DND-41 (cell line): ENCODE measurements around the gene OLAH.

Experiments used
- ATAC-seq: fragments of 200-7000 bp; cut with Tn5 transposase; 3 replicates; pipeline ENCODE4 v1.9.1; 2021; ENCODE audit warnings: low read depth; ENCODE audit not compliant: insufficient read depth
- DNase-seq: peaks from one replicate; pipeline ENCODE4 v3.0.0-alpha.2; 2020
- H2AFZ ChIP-seq: 2 replicates; pipeline ENCODE4 v1.6.0; 2012; ENCODE audit warnings: low read depth, low read length
- H3K27ac ChIP-seq: 2 replicates; pipeline ENCODE4 v1.5.1; 2012; ENCODE audit warnings: low read length, inconsistent platforms
- H3K27me3 ChIP-seq: fragments of 200-600 bp; sonication (generic); 2 replicates; pipeline ENCODE4 v1.6.0; 2012; ENCODE audit warnings: low read length, mild to moderate bottlenecking, inconsistent platforms; ENCODE audit not compliant: insufficient read depth, poor library complexity
- H3K36me3 ChIP-seq: 2 replicates; pipeline ENCODE4 v1.5.1; 2012; ENCODE audit warnings: low read length, inconsistent platforms; ENCODE audit not compliant: insufficient read depth
- H3K4me1 ChIP-seq: 2 replicates; pipeline ENCODE4 v1.5.1; 2012; ENCODE audit warnings: mild to moderate bottlenecking, low read length; ENCODE audit not compliant: insufficient read depth
- H3K4me2 ChIP-seq: 2 replicates; pipeline ENCODE4 v1.6.0; 2012; ENCODE audit warnings: mild to moderate bottlenecking, moderate library complexity, low read length, inconsistent platforms; ENCODE audit not compliant: insufficient read depth
- H3K4me3 ChIP-seq, 2 experiments: fragments of 200-600 bp in 1 of 2; shearing (Covaris generic) in 1 of 2; 2 replicates each; pipeline ENCODE4 v1.5.1; 2012 to 2016; ENCODE audit warnings: inconsistent platforms in 2 of 2, low read length in 2 of 2, mild to moderate bottlenecking in 2 of 2, low read depth in 1 of 2, moderate library complexity in 1 of 2
- H3K79me2 ChIP-seq: 2 replicates; pipeline ENCODE4 v1.6.0; 2012; ENCODE audit warnings: low read length, inconsistent platforms; ENCODE audit not compliant: insufficient read depth
- H3K9ac ChIP-seq: 2 replicates; pipeline ENCODE4 v1.6.0; 2012; ENCODE audit warnings: low read depth, mild to moderate bottlenecking, inconsistent platforms, low read length, moderate library complexity
- H3K9me3 ChIP-seq: 2 replicates; pipeline ENCODE4 v1.5.1; 2012; ENCODE audit warnings: low read length, moderate library complexity, mild to moderate bottlenecking, inconsistent platforms; ENCODE audit not compliant: insufficient read depth, severe bottlenecking
- H4K20me1 ChIP-seq: 2 replicates; pipeline ENCODE4 v1.6.0; 2012; ENCODE audit warnings: low read length; ENCODE audit not compliant: insufficient read depth
- EZH2 ChIP-seq: IDR thresholded peaks from 3 replicates; pipeline ENCODE4 v1.6.1; 2012; ENCODE audit warnings: borderline replicate concordance, low read depth, mild to moderate bottlenecking, moderate library complexity, low read length, inconsistent platforms; ENCODE audit not compliant: severe bottlenecking
- TF ChIP-seq, protein P1 (sequence below): IDR thresholded peaks from 2 replicates; pipeline ENCODE4 v1.5.1; 2012; ENCODE audit warnings: borderline replicate concordance, low read length, moderate library complexity, mild to moderate bottlenecking; ENCODE audit not compliant: poor library complexity, severe bottlenecking; ENCODE audit errors: extremely low read depth

OLAH gene

DNA sequence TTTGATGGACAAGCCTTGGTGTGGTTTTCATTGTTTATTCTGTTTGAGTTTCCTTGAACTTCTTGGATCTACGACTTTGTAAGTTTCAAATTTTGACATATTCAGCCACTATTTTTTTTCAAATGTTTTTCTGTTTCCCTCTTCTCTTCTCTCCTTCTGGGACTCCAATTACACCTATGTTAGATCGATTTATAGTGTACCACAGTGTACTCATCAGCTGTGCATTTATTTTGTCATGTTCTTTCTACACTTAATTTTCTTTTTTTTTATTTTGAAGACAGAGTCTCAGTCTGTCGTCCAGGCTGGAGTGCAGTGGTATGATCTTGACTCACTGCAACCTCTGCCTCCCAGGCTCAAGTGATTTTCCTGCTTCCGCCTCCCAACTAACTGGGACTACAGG is 16.2 kb downstream of the OLAH start:
- no peaks in the 10 kb centered on the region for H3K36me3 ChIP-seq
- no peak overlapping the region for H3K27ac ChIP-seq
- H2AFZ ChIP-seq: no peak overlapping the region
- TF ChIP-seq, protein P1, sequence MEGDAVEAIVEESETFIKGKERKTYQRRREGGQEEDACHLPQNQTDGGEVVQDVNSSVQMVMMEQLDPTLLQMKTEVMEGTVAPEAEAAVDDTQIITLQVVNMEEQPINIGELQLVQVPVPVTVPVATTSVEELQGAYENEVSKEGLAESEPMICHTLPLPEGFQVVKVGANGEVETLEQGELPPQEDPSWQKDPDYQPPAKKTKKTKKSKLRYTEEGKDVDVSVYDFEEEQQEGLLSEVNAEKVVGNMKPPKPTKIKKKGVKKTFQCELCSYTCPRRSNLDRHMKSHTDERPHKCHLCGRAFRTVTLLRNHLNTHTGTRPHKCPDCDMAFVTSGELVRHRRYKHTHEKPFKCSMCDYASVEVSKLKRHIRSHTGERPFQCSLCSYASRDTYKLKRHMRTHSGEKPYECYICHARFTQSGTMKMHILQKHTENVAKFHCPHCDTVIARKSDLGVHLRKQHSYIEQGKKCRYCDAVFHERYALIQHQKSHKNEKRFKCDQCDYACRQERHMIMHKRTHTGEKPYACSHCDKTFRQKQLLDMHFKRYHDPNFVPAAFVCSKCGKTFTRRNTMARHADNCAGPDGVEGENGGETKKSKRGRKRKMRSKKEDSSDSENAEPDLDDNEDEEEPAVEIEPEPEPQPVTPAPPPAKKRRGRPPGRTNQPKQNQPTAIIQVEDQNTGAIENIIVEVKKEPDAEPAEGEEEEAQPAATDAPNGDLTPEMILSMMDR: no peak
- no peak for TF ChIP-seq EZH2
- no peaks in the 10 kb centered on the region for H3K27me3 ChIP-seq
- H3K9me3 ChIP-seq: peaks cover 5% of the 10 kb centered on the region
- no peaks in the 10 kb centered on the region for H4K20me1 ChIP-seq
- no peak overlapping the region for H3K4me3 ChIP-seq
- no peak for ATAC-seq
- no peak overlapping the region for H3K9ac ChIP-seq
- no peaks in the 10 kb centered on the region for H3K79me2 ChIP-seq
- H3K4me2 ChIP-seq: no peak overlapping the region
- no peaks in the 10 kb centered on the region for H3K4me1 ChIP-seq
- DNase-seq: no peak

DNA sequence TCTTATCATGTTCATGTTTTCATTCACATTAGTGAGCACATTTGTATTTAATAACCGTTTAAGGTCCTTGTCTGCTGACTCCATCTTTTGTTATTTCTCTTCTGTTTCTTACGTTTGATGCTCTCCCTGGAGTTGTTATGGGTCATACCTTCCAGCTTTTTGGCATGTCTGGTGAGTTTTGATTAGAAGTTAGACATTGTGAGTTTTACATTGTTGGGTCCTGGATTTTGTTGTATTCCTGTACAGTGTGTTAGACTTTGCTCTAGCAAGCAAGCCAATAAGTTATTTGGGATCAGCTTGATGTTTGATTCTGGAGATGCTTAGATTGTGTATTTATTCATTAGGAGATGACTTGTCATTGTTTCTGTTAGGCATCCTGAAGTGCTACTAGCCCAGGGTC is 16.9 kb downstream of the OLAH start:
- Histone ChIP-seq H3K27me3 (no peaks in the 10 kb centered on the region), H4K20me1 (no peaks in the 10 kb centered on the region), H3K4me3 (no peak overlapping the region), H3K4me1 (no peaks in the 10 kb centered on the region), H3K36me3 (no peaks in the 10 kb centered on the region), H2AFZ (no peak overlapping the region), H3K79me2 (no peaks in the 10 kb centered on the region), H3K27ac (no peak overlapping the region), H3K4me2 (no peak overlapping the region), H3K9ac (no peak overlapping the region), H3K9me3 (peaks cover 10% of the 10 kb centered on the region)
- TF ChIP-seq EZH2: no peak
- TF ChIP-seq, protein P1: no peak
- ATAC-seq (no peak), DNase-seq (no peak)

DNA sequence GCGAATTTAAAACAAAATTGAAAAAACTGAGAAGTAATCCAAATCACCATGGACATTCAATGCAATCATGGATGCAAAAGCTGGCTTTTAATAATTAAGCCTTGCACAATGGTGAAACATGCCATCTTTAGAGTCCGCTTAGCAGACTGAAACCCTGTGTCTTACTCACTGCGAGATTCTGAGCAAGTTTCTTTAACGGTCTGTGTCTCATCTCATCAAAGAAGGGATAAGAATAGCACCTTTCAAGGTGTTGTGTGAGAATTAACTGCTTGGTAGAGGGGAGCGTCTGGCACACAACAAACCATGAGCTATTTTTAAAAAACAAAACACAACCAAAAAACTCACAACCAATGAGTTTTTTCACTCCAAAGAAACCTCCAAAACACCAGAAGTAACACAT is 23.4 kb downstream of the OLAH start:
- H3K4me2 ChIP-seq: no peak overlapping the region
- H3K4me1 ChIP-seq: no peaks in the 10 kb centered on the region
- TF ChIP-seq, protein P1: no peak
- no peak for TF ChIP-seq EZH2
- H3K9ac ChIP-seq: no peak overlapping the region
- no peak overlapping the region for H3K27ac ChIP-seq
- H3K9me3 ChIP-seq: peaks cover 5% of the 10 kb centered on the region
- no peaks in the 10 kb centered on the region for H3K27me3 ChIP-seq
- no peak overlapping the region for H2AFZ ChIP-seq
- ATAC-seq (no peak), DNase-seq (no peak)
- no peaks in the 10 kb centered on the region for H3K36me3 ChIP-seq
- no peak overlapping the region for H3K4me3 ChIP-seq
- H3K79me2 ChIP-seq: no peaks in the 10 kb centered on the region
- no peaks in the 10 kb centered on the region for H4K20me1 ChIP-seq

DNA sequence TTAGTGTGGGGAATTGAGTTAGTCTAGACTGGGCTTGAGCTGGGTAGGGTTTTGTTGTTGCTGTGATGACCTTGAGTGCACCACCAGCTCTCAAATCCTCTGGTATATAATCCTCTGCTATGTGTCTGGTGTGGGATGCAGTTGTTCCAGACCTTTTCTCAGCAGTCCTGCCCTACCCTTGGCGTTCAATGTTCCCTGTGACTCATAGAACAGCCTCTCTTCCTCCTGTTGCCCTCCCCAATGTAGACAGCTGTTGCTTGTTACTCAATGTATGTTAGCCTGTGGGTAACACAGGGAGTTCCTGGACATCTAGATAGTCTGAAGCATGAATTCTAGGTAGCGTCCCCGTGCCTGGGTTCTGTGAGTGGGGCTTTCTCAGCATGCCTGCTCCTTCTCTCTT is 25.1 kb downstream of the OLAH start:
- Histone ChIP-seq H3K27ac (no peak overlapping the region), H2AFZ (no peak overlapping the region), H3K9me3 (peaks cover 5% of the 10 kb centered on the region), H3K79me2 (no peaks in the 10 kb centered on the region), H3K9ac (no peak overlapping the region), H3K27me3 (no peaks in the 10 kb centered on the region), H3K36me3 (peaks cover 6% of the 10 kb centered on the region; the same call in 1 of the 2 replicates), H3K4me2 (no peak overlapping the region), H3K4me1 (no peaks in the 10 kb centered on the region), H3K4me3 (no peak overlapping the region), H4K20me1 (no peaks in the 10 kb centered on the region)
- no peak for ATAC-seq
- no peak for TF ChIP-seq EZH2
- TF ChIP-seq, protein P1: no peak
- no peak for DNase-seq
